H9 (cell line): Measurements from ENCODE around the gene CHL1. TPM values are rescaled to one million over a fixed set of nuclear protein-coding genes. Genes with fewer than 3 reads are reported as not detected.

Experiments used
- DNase-seq: peaks from one replicate; pipeline ENCODE4 v3.0.0-alpha.2; 2017
- H2AFZ ChIP-seq: one replicate; pipeline ENCODE4 v1.6.1; 2013; ENCODE audit warnings: mild to moderate bottlenecking, low read length, control low read depth, moderate library complexity
- H2AK5ac ChIP-seq: 2 replicates; pipeline ENCODE4 v1.6.1; 2013; ENCODE audit warnings: low read length, control low read depth, mixed read lengths; ENCODE audit not compliant: insufficient read length
- H2BK120ac ChIP-seq: one replicate; pipeline ENCODE4 v1.6.1; 2013; ENCODE audit warnings: low read depth, mild to moderate bottlenecking, low read length, control low read depth, inconsistent platforms; ENCODE audit not compliant: poor library complexity, severe bottlenecking
- H2BK12ac ChIP-seq: 2 replicates; pipeline ENCODE4 v1.6.1; 2013; ENCODE audit warnings: low read length, control low read depth, mixed read lengths, low read depth; ENCODE audit not compliant: insufficient read length
- H2BK15ac ChIP-seq: 2 replicates; pipeline ENCODE4 v1.6.1; 2013; ENCODE audit warnings: low read depth, low read length, control low read depth
- H2BK20ac ChIP-seq: one replicate; pipeline ENCODE4 v1.6.1; 2013; ENCODE audit warnings: low read depth, mild to moderate bottlenecking, low read length, control low read depth, inconsistent platforms; ENCODE audit not compliant: poor library complexity, severe bottlenecking
- H2BK5ac ChIP-seq: 2 replicates; pipeline ENCODE4 v1.6.1; 2013; ENCODE audit warnings: low read length, control low read depth, mixed read lengths; ENCODE audit not compliant: insufficient read length
- H3K14ac ChIP-seq: 2 replicates; pipeline ENCODE4 v1.6.1; 2013; ENCODE audit warnings: low read length, control low read depth; ENCODE audit not compliant: insufficient read depth
- H3K18ac ChIP-seq: 2 replicates; pipeline ENCODE4 v1.6.1; 2013; ENCODE audit warnings: low read depth, mild to moderate bottlenecking, mixed read lengths, low read length, control low read depth; ENCODE audit not compliant: insufficient read length
- H3K23ac ChIP-seq: 2 replicates; pipeline ENCODE4 v1.6.1; 2013; ENCODE audit warnings: low read length, control low read depth, mixed read lengths, low read depth; ENCODE audit not compliant: insufficient read length
- H3K23me2 ChIP-seq: 2 replicates; pipeline ENCODE4 v1.6.1; 2013; ENCODE audit warnings: low read depth, mild to moderate bottlenecking, mixed read lengths, low read length, control low read depth; ENCODE audit not compliant: insufficient read length, poor library complexity, severe bottlenecking
- H3K27ac ChIP-seq: 2 replicates; pipeline ENCODE4 v1.5.1; 2013; ENCODE audit warnings: low read length, control low read depth, mixed read lengths, low read depth; ENCODE audit not compliant: insufficient read length
- H3K27me3 ChIP-seq: 2 replicates; pipeline ENCODE4 v1.6.1; 2013; ENCODE audit warnings: low read length, control low read depth, inconsistent platforms; ENCODE audit not compliant: insufficient read depth
- H3K4ac ChIP-seq: 2 replicates; pipeline ENCODE4 v1.6.1; 2013; ENCODE audit warnings: low read depth, mild to moderate bottlenecking, control low read depth, inconsistent platforms, low read length, moderate library complexity
- H3K4me1 ChIP-seq: 2 replicates; pipeline ENCODE4 v1.6.1; 2013; ENCODE audit warnings: low read length, control low read depth, inconsistent platforms; ENCODE audit not compliant: insufficient read depth
- H3K4me2 ChIP-seq: 2 replicates; pipeline ENCODE4 v1.6.1; 2013; ENCODE audit warnings: low read length, control low read depth, mixed read lengths; ENCODE audit not compliant: insufficient read length, insufficient read depth
- H3K56ac ChIP-seq: 2 replicates; pipeline ENCODE4 v1.6.1; 2013; ENCODE audit warnings: low read depth, mild to moderate bottlenecking, mixed read lengths, low read length, control low read depth; ENCODE audit not compliant: insufficient read length
- H3K79me1 ChIP-seq: 2 replicates; pipeline ENCODE4 v1.6.1; 2013; ENCODE audit warnings: low read depth, mild to moderate bottlenecking, moderate library complexity, low read length, control low read depth, inconsistent platforms; ENCODE audit not compliant: insufficient read depth, poor library complexity, severe bottlenecking
- H3K79me2 ChIP-seq: 2 replicates; pipeline ENCODE4 v1.6.1; 2013; ENCODE audit warnings: low read length, control low read depth, inconsistent platforms; ENCODE audit not compliant: insufficient read depth
- H3K9ac ChIP-seq: 2 replicates; pipeline ENCODE4 v1.6.1; 2013; ENCODE audit warnings: low read length, control low read depth, mixed read lengths; ENCODE audit not compliant: insufficient read length; ENCODE audit errors: extremely low read depth
- H3K9me3 ChIP-seq: one replicate; pipeline ENCODE4 v1.6.1; 2013; ENCODE audit warnings: low read depth, low read length, inconsistent platforms; ENCODE audit not compliant: control insufficient read depth
- H3T11ph ChIP-seq: one replicate; pipeline ENCODE4 v1.6.1; 2013; ENCODE audit warnings: mild to moderate bottlenecking, low read length, control low read depth, inconsistent platforms
- H4K20me1 ChIP-seq: one replicate; pipeline ENCODE4 v1.6.1; 2013; ENCODE audit not compliant: control insufficient read depth, insufficient read length, insufficient read depth
- H4K5ac ChIP-seq: 2 replicates; pipeline ENCODE4 v1.6.1; 2013; ENCODE audit warnings: low read depth, mild to moderate bottlenecking, mixed read lengths, low read length, control low read depth; ENCODE audit not compliant: insufficient read length
- H4K8ac ChIP-seq: replicated peaks from 2 replicates; pipeline ENCODE4 v1.6.1; 2013; ENCODE audit warnings: low read length, control low read depth, mixed read lengths, low read depth; ENCODE audit not compliant: insufficient read length
- H4K91ac ChIP-seq: 2 replicates; pipeline ENCODE4 v1.6.1; 2013; ENCODE audit warnings: low read depth, mild to moderate bottlenecking, moderate library complexity, mixed read lengths, low read length, control low read depth; ENCODE audit not compliant: insufficient read length
- H3K27ac Mint-ChIP-seq, 3 experiments: 2 replicates in 2 of 3; 3 replicates in 1 of 3; pipeline ENCODE4 v1.8.0; 2020 to 2021; ENCODE audit warnings: mixed read lengths in 3 of 3, mild to moderate bottlenecking in 1 of 3, moderate library complexity in 1 of 3
- H3K27me3 Mint-ChIP-seq: 2 replicates; pipeline ENCODE4 v1.8.0; 2021; ENCODE audit warnings: low read depth, mild to moderate bottlenecking, moderate library complexity, mixed read lengths
- H3K36me3 Mint-ChIP-seq, 3 experiments: 2 replicates in 2 of 3; 3 replicates in 1 of 3; pipeline ENCODE4 v1.8.0; 2020 to 2021; ENCODE audit warnings: low read depth in 3 of 3, mixed read lengths in 3 of 3; ENCODE audit not compliant: insufficient read depth in 1 of 3
- H3K4me1 Mint-ChIP-seq, 2 experiments: 2 replicates each; pipeline ENCODE4 v1.8.0; 2020; ENCODE audit warnings: mixed read lengths in 2 of 2
- H3K4me3 Mint-ChIP-seq, 2 experiments: 2 replicates in 1 of 2; 3 replicates in 1 of 2; pipeline ENCODE4 v1.8.0; 2020 to 2021; ENCODE audit warnings: mild to moderate bottlenecking in 2 of 2, mixed read lengths in 2 of 2, moderate library complexity in 1 of 2
- H3K9me3 Mint-ChIP-seq, 2 experiments: 2 replicates in 1 of 2; 3 replicates in 1 of 2; pipeline ENCODE4 v1.8.0; 2020; ENCODE audit warnings: mild to moderate bottlenecking in 2 of 2, mixed read lengths in 2 of 2, moderate library complexity in 1 of 2
- WGBS: extraction: QIAGEN DNeasy Blood & Tissue Kit; methylation state at CpG from one replicate; pipeline ENCODE4 v1.1.7; 2013; ENCODE audit warnings: missing lambda C conversion rate, low lambda C conversion rate, mixed read lengths; ENCODE audit not compliant: insufficient read length; ENCODE audit errors: extremely low coverage; 5-methylcytosine and 5-hydroxymethylcytosine counted together
- total RNA-seq: library from RNA; stranded (reverse); gene quantifications from 2 replicates; pipeline ENCODE4 v1.2.1, GENCODE V29; 2021
- TF ChIP-seq, protein P1 (sequence below): fragments of 200-600 bp; sonication (generic); conservative IDR thresholded peaks from 3 replicates; pipeline ENCODE4 v1.8.0; 2021; ENCODE audit warnings: antibody characterized with exemption, mild to moderate bottlenecking

Gene CHL1
- total RNA-seq, 1 experiment from 2014 or later = not detected

GRCh38 chr3:430186-430585 is 233.6 kb downstream of the CHL1 start:
- Histone ChIP-seq H3K9me3 (no peaks in the 10 kb centered on the region), H3K79me1 (no peaks in the 10 kb centered on the region), H3K79me2 (no peaks in the 10 kb centered on the region), H2AK5ac (no peak overlapping the region), H4K5ac (no peak overlapping the region), H2AFZ (no peak overlapping the region), H3K27ac (no peak overlapping the region), H4K20me1 (no peaks in the 10 kb centered on the region), H3K4me2 (no peak overlapping the region), H3K4ac (no peak overlapping the region), H3K18ac (no peak overlapping the region), H2BK12ac (no peak overlapping the region), H2BK20ac (no peak overlapping the region), H2BK5ac (no peak overlapping the region), H2BK120ac (no peak overlapping the region), H3K23me2 (no peaks in the 10 kb centered on the region), H4K8ac (no peak overlapping the region), H3K14ac (no peak overlapping the region), H3K4me1 (no peaks in the 10 kb centered on the region), H2BK15ac (no peak overlapping the region), H3K27me3 (peaks cover 17% of the 10 kb centered on the region; the same call in 1 of the 2 replicates), H3K9ac (no peak overlapping the region), H3T11ph (no peak overlapping the region), H4K91ac (no peak overlapping the region), H3K23ac (no peak overlapping the region), H3K56ac (no peak overlapping the region)
- peaks cover 2% of the 10 kb centered on the region; the same call in 1 of the 2 replicates for H3K27me3 Mint-ChIP-seq
- TF ChIP-seq, protein P1, sequence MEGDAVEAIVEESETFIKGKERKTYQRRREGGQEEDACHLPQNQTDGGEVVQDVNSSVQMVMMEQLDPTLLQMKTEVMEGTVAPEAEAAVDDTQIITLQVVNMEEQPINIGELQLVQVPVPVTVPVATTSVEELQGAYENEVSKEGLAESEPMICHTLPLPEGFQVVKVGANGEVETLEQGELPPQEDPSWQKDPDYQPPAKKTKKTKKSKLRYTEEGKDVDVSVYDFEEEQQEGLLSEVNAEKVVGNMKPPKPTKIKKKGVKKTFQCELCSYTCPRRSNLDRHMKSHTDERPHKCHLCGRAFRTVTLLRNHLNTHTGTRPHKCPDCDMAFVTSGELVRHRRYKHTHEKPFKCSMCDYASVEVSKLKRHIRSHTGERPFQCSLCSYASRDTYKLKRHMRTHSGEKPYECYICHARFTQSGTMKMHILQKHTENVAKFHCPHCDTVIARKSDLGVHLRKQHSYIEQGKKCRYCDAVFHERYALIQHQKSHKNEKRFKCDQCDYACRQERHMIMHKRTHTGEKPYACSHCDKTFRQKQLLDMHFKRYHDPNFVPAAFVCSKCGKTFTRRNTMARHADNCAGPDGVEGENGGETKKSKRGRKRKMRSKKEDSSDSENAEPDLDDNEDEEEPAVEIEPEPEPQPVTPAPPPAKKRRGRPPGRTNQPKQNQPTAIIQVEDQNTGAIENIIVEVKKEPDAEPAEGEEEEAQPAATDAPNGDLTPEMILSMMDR = no peak
- WGBS = no CpG with 5 or more reads among the region's 4 CpGs
- H3K27ac Mint-ChIP-seq = no peak overlapping the region
- H3K36me3 Mint-ChIP-seq = no peaks in the 10 kb centered on the region; a peak in 1 of 7 replicates
- H3K4me1 Mint-ChIP-seq = peaks cover 9% of the 10 kb centered on the region in 2 experiments
- no peak overlapping the region for H3K4me3 Mint-ChIP-seq
- DNase-seq = no peak
- no peaks in the 10 kb centered on the region for H3K9me3 Mint-ChIP-seq
